Spleen (tissue), 7 donors: Measurements from ENCODE around the gene EXOC6B.

ENCODE experiments used
- POLR2A ChIP-seq, 3 donors: fragments of 450-650 bp; IDR thresholded peaks; one replicate each; pipeline ENCODE4 v1.5.1; 2017; ENCODE audit warnings: antibody characterized with exemption in 3 of 3, mild to moderate bottlenecking in 1 of 3
- POLR2AphosphoS5 ChIP-seq, 3 donors: sonication (generic); formaldehyde crosslinking; IDR thresholded peaks; one replicate each; pipeline ENCODE4 v1.5.1; 2017; ENCODE audit warnings: antibody characterized with exemption in 3 of 3
- TF ChIP-seq, protein P1 (sequence below), 11 experiments: fragments of 200-600 bp in 7 of 11; fragments of 450-650 bp in 4 of 11; sonication (generic) in 4 of 11; IDR thresholded peaks in 8 of 11; conservative IDR thresholded peaks in 3 of 11; 1 replicate in 7 of 11; 2 replicates in 4 of 11; pipeline versions ENCODE4 v1.4.0 to v1.8.0; 2016 to 2021; ENCODE audit warnings: antibody characterized with exemption in 11 of 11, inconsistent platforms in 4 of 11, mild to moderate bottlenecking in 1 of 11
- donor health status: DM: no; HTN: no; CAD: no; lungs with moderate emphysema.
- donor health status: DM: no; HTN: no; CAD: no.
- donor health status: DM: no; HTN: no; CAD: no.

- TF ChIP-seq POLR2AphosphoS5 (IDR thresholded peaks at IDR 0.05): no peak
- TF ChIP-seq, protein P1, sequence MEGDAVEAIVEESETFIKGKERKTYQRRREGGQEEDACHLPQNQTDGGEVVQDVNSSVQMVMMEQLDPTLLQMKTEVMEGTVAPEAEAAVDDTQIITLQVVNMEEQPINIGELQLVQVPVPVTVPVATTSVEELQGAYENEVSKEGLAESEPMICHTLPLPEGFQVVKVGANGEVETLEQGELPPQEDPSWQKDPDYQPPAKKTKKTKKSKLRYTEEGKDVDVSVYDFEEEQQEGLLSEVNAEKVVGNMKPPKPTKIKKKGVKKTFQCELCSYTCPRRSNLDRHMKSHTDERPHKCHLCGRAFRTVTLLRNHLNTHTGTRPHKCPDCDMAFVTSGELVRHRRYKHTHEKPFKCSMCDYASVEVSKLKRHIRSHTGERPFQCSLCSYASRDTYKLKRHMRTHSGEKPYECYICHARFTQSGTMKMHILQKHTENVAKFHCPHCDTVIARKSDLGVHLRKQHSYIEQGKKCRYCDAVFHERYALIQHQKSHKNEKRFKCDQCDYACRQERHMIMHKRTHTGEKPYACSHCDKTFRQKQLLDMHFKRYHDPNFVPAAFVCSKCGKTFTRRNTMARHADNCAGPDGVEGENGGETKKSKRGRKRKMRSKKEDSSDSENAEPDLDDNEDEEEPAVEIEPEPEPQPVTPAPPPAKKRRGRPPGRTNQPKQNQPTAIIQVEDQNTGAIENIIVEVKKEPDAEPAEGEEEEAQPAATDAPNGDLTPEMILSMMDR (IDR thresholded peaks at IDR 0.05 in 8 of 11, conservative IDR thresholded peaks at IDR 0.05 in 3 of 11): no peak
- TF ChIP-seq POLR2A (IDR thresholded peaks at IDR 0.05): no peak
Measured at GRCh38 chr2:72821118-72821517, 4.7 kb downstream of the EXOC6B start.
